PC-9 (cell line): Measurements from ENCODE around the gene KCNJ10. TPM values are rescaled to one million over a fixed set of nuclear protein-coding genes. Genes with fewer than 3 reads are reported as not detected.

ENCODE experiments used
- BruUV-seq: library from RNA; stranded (reverse); fragments of 400-500 nt; replicated peaks from 2 replicates; lab custom pipeline; 2021; lab: Mats Ljungman, UMichigan
- CTCF ChIA-PET: fragments of 300-600 bp; sonication (Branson Sonifier 250); formaldehyde crosslinking; loops from one replicate; lab custom pipeline; 2022; ENCODE audit warnings: antibody characterized with exemption; lab: Charles Lee
- POLR2A ChIA-PET: fragments of 300-600 bp; sonication (Branson Sonifier 250); formaldehyde crosslinking; loops from one replicate; lab custom pipeline; 2022; ENCODE audit warnings: antibody characterized with exemption; ENCODE audit not compliant: unreplicated experiment; lab: Charles Lee
- DNase-seq, 2 experiments: peaks; one replicate each; pipeline versions ENCODE4 v3.0.0 to v3.0.0-alpha.2; 2015 to 2022; ENCODE audit warnings: mixed read lengths in 1 of 2
- H2AFZ ChIP-seq: fragments of 200-600 bp; sonication (generic); 2 replicates; pipeline ENCODE4 v1.8.1; 2017; ENCODE audit warnings: antibody characterized with exemption
- H3F3A ChIP-seq: fragments of 200-600 bp; sonication (generic); 2 replicates; pipeline ENCODE4 v1.8.1; 2017; ENCODE audit warnings: antibody characterized with exemption, mild to moderate bottlenecking, low read depth; ENCODE audit not compliant: insufficient read depth
- H3K27ac ChIP-seq: fragments of 200-600 bp; sonication (generic); 2 replicates; pipeline ENCODE4 v1.6.1; 2016; ENCODE audit warnings: mixed run types
- H3K27me3 ChIP-seq: fragments of 200-600 bp; sonication (generic); 2 replicates; pipeline ENCODE4 v1.6.1; 2016; ENCODE audit warnings: low read depth, mixed run types; ENCODE audit not compliant: insufficient read depth
- H3K36me3 ChIP-seq: fragments of 200-600 bp; sonication (generic); 2 replicates; pipeline ENCODE4 v1.6.1; 2016; ENCODE audit warnings: low read depth, mixed run types
- H3K4me1 ChIP-seq: fragments of 200-600 bp; sonication (generic); replicated peaks from 2 replicates; pipeline ENCODE4 v1.6.1; 2016; ENCODE audit warnings: mixed run types; ENCODE audit not compliant: insufficient read depth
- H3K4me2 ChIP-seq: fragments of 200-600 bp; sonication (generic); 2 replicates; pipeline ENCODE4 v1.6.1; 2017; ENCODE audit warnings: mixed run types
- H3K4me3 ChIP-seq: fragments of 200-600 bp; sonication (generic); 2 replicates; pipeline ENCODE4 v1.6.1; 2016; ENCODE audit warnings: mixed run types
- H3K79me2 ChIP-seq: fragments of 200-600 bp; sonication (generic); 2 replicates; pipeline ENCODE4 v1.6.1; 2017; ENCODE audit warnings: low read depth, mixed run types
- H3K9me2 ChIP-seq: fragments of 200-600 bp; sonication (generic); 2 replicates; pipeline ENCODE4 v1.8.1; 2017; ENCODE audit warnings: mild to moderate bottlenecking; ENCODE audit not compliant: insufficient read depth
- H3K9me3 ChIP-seq: fragments of 200-600 bp; sonication (generic); 2 replicates; pipeline ENCODE4 v1.8.1; 2016; ENCODE audit warnings: low read depth; ENCODE audit not compliant: insufficient read depth
- H4K20me1 ChIP-seq: fragments of 200-600 bp; sonication (generic); 2 replicates; pipeline ENCODE4 v1.8.1; 2017; ENCODE audit not compliant: insufficient read depth
- CTCF ChIP-seq: fragments of 200-600 bp; sonication (generic); conservative IDR thresholded peaks from 2 replicates; pipeline ENCODE4 v1.6.1; 2017; ENCODE audit warnings: mixed run types, antibody characterized with exemption, mild to moderate bottlenecking, moderate library complexity
- EZH2 ChIP-seq: fragments of 200-600 bp; sonication (generic); IDR thresholded peaks from 2 replicates; pipeline ENCODE4 v1.8.0; 2017; ENCODE audit warnings: antibody characterized with exemption, low read depth
- intact Hi-C: fragments of 100-400 bp; cut with micrococcal nuclease; formaldehyde crosslinking; loops from one replicate; pipeline ENCODE4 v1.10.0; 2022; ENCODE audit not compliant: unreplicated experiment
- total RNA-seq: library from RNA; stranded (reverse); gene quantifications from 2 replicates; pipeline ENCODE4 v1.2.3, GENCODE V29; 2021

KCNJ10 gene
- total RNA-seq, 1 experiment from 2014 or later, result not detected

DNA sequence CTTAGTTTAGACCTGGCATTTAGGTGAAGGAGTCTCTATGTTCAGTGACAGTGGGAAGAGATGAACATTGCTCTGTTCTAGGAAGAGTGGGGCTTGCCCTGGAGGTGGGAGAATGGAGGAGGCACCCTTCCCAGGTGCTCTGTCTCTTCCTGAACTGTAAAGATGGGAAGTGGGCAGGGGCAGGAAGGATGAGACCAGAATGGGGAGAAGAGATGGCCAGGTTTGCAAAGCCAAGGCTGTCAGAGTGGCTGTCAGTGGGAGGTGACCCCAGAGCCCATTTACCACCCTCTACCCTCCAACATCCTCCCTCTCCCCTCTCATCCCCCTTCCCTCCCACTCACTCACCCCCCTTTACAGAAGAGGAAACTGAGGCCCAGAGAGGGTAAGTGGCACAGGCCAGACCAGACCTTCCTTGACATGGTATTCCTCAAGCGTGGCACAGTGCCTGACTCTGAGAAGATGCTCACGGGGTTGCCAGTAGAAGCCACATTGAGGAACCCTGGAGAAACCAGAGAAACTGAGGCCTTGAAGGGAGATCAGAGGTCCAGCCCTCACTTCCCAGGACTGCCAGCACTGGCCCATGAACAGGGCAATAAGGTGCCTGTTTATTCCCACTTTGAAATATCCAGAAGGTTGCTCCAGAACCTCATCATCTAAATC, 29.9 kb upstream of the KCNJ10 start:
- TF ChIP-seq CTCF, result no peak
- no peak for TF ChIP-seq EZH2
- Histone ChIP-seq H2AFZ (peak overlapping the region; percentile 76; the same call in 1 of the 2 replicates), H3K4me2 (peak overlapping the region; percentile 87; the same call in 1 of the 2 replicates), H3K9me3 (no peaks in the 10 kb centered on the region), H3K27me3 (no peaks in the 10 kb centered on the region), H3K4me1 (peaks cover 34% of the 10 kb centered on the region), H3K79me2 (no peaks in the 10 kb centered on the region; the same call in 1 of the 2 replicates), H3K4me3 (no peak overlapping the region), H3K9me2 (no peaks in the 10 kb centered on the region), H3K36me3 (no peaks in the 10 kb centered on the region), H3F3A (peaks cover 13% of the 10 kb centered on the region; the same call in 1 of the 2 replicates), H3K27ac (no peak overlapping the region), H4K20me1 (no peaks in the 10 kb centered on the region)
- DNase-seq, result no peak
- ChIA-PET CTCF (interaction anchor here (1.2 kb wide), 1 partner anchor 120 kb away, joined by 8 read pairs; no protein-coding TSS in a partner anchor), POLR2A (interaction anchor here (0.7 kb wide), 1 partner anchor 63 kb away, joined by 3 read pairs; no protein-coding TSS in a partner anchor)
- no TSS peak for BruUV-seq
- intact Hi-C loops, result loop anchor here (10.0 kb wide), 1 partner anchor 195 kb away; the partner anchor contains the start of gene CFAP45

DNA sequence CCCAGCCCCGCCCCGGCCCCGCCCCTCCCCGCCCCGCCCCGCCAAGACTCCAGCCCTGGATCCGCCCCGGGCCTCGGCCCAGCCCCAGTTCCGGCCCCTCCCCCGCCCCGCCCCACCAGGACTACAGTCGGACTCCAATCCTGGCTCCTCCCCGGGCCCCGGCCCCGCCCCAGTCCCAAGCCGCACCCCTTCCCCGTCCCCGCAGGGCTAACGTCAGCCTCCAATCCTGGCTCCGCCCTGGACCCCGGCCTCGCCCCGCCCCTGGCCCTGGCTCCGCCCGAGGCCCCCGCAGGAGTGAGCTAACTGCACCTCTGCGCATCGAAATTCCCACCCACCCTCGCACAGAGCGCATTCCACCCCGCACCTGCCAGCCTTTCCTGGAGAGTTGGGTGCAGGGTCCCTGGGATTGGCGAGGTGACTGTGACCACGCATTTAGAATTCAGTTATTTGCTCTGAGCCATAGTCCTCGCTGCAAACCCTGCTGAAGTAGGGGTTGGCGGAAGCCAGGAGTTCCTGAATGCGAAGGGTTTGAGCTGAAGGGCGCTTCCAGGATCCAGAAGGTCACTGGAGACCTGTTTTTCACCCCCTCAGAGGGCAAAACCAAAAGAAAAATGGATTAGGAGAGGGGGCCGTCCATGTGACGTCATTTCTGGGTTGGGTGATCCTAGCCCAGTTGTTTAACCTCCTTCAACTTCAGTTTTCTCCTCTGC, 29.0 kb upstream of the KCNJ10 start:
- Histone ChIP-seq H2AFZ (peak overlapping the region; percentile 76), H4K20me1 (no peaks in the 10 kb centered on the region), H3F3A (peaks cover 13% of the 10 kb centered on the region; the same call in 1 of the 2 replicates), H3K4me1 (peaks cover 34% of the 10 kb centered on the region), H3K27me3 (no peaks in the 10 kb centered on the region), H3K9me3 (no peaks in the 10 kb centered on the region), H3K36me3 (no peaks in the 10 kb centered on the region), H3K9me2 (no peaks in the 10 kb centered on the region), H3K79me2 (no peaks in the 10 kb centered on the region; the same call in 1 of the 2 replicates), H3K4me3 (peak overlapping the region; percentile 60), H3K4me2 (peak overlapping the region; percentile 87), H3K27ac (no peak overlapping the region; the same call in 1 of the 2 replicates)
- peak; percentile 76 to 95 for DNase-seq
- TF ChIP-seq CTCF (no peak), EZH2 (no peak)
- no TSS peak for BruUV-seq
- ChIA-PET POLR2A (interaction anchor here (0.6 to 0.9 kb wide), 4 partner anchors 20 to 230 kb away, joined by 6 to 23 read pairs (median 12); no protein-coding TSS in a partner anchor), CTCF (interaction anchor here (0.6 to 1.5 kb wide), 5 partner anchors 53 to 191 kb away, joined by 3 to 8 read pairs (median 6); no protein-coding TSS in a partner anchor)
- intact Hi-C loops, result loop anchor here (10.0 kb wide), 1 partner anchor 194 kb away; the partner anchor contains the start of gene CFAP45
